Osteoblast (primary cell): Measurements from ENCODE around the gene ZNF491. TPM values are rescaled to one million over a fixed set of nuclear protein-coding genes. Genes with fewer than 3 reads are reported as not detected.

Experiments used
- DNase-seq: peaks from one replicate; pipeline ENCODE4 v3.0.0; 2011; ENCODE audit warnings: low spot score, mixed read lengths; ENCODE audit not compliant: insufficient read length; ENCODE audit errors: missing footprints
- H2AFZ ChIP-seq: 2 replicates; pipeline ENCODE4 v1.6.0; 2011; ENCODE audit warnings: mild to moderate bottlenecking, low read length
- H3K27ac ChIP-seq: 2 replicates; pipeline ENCODE4 v1.5.1; 2011; ENCODE audit warnings: mild to moderate bottlenecking, low read depth, low read length, moderate library complexity
- H3K27me3 ChIP-seq: 2 replicates; pipeline ENCODE4 v1.6.0; 2012; ENCODE audit warnings: mild to moderate bottlenecking, control low read depth, inconsistent platforms, low read length, moderate library complexity; ENCODE audit not compliant: insufficient read depth
- H3K36me3 ChIP-seq: 2 replicates; pipeline ENCODE4 v1.5.1; 2011; ENCODE audit warnings: mild to moderate bottlenecking, low read length, control low read depth, moderate library complexity; ENCODE audit not compliant: insufficient read depth
- H3K4me1 ChIP-seq: 2 replicates; pipeline ENCODE4 v1.5.1; 2011; ENCODE audit warnings: mild to moderate bottlenecking, low read length, control low read depth, moderate library complexity; ENCODE audit not compliant: insufficient read depth
- H3K4me2 ChIP-seq: 2 replicates; pipeline ENCODE4 v1.6.0; 2011; ENCODE audit warnings: mild to moderate bottlenecking, low read length; ENCODE audit not compliant: insufficient read depth
- H3K4me3 ChIP-seq: fragments of 200-600 bp; sonication (generic); 3 replicates; pipeline ENCODE4 v1.5.1; 2012; ENCODE audit warnings: mild to moderate bottlenecking, low read length, inconsistent platforms; ENCODE audit not compliant: insufficient read depth
- H3K79me2 ChIP-seq: 2 replicates; pipeline ENCODE4 v1.6.0; 2012; ENCODE audit warnings: mild to moderate bottlenecking, low read length, control low read depth, inconsistent platforms; ENCODE audit not compliant: insufficient read depth
- H3K9me3 ChIP-seq: 2 replicates; pipeline ENCODE4 v1.5.1; 2011; ENCODE audit warnings: low read depth, low read length, control low read depth
- H4K20me1 ChIP-seq: 2 replicates; pipeline ENCODE4 v1.6.0; 2012; ENCODE audit warnings: mild to moderate bottlenecking, low read length, control low read depth; ENCODE audit not compliant: insufficient read depth
- CTCF ChIP-seq: IDR thresholded peaks from 2 replicates; pipeline ENCODE4 v1.5.1; 2011; ENCODE audit warnings: mild to moderate bottlenecking, low read depth, low read length, moderate library complexity; ENCODE audit errors: extremely low read depth
- total RNA-seq: library from RNA; depleted of rRNA; stranded (reverse); fragments of >200 nt; gene quantifications from 2 replicates; pipeline ENCODE4 v1.2.3, GENCODE V29; 2012

The ZNF491 gene
- total RNA-seq, 1 donor = 4.3 TPM

- Histone ChIP-seq H3K9me3 (no peaks in the 10 kb centered on the region), H4K20me1 (no peaks in the 10 kb centered on the region), H3K4me3 (no peak overlapping the region), H3K36me3 (no peaks in the 10 kb centered on the region), H2AFZ (no peak overlapping the region), H3K4me1 (no peaks in the 10 kb centered on the region), H3K27me3 (no peaks in the 10 kb centered on the region), H3K27ac (no peak overlapping the region), H3K79me2 (no peaks in the 10 kb centered on the region), H3K4me2 (no peak overlapping the region)
- DNase-seq = no peak
- TF ChIP-seq CTCF = no peak
These were observed 55.0 kb downstream of the ZNF491 start for GRCh38 chr19:11853358-11853757.

- H3K79me2 ChIP-seq = no peaks in the 10 kb centered on the region
- H3K9me3 ChIP-seq = peaks cover 2% of the 10 kb centered on the region
- no peak for DNase-seq
- H3K36me3 ChIP-seq = no peaks in the 10 kb centered on the region
- H4K20me1 ChIP-seq = no peaks in the 10 kb centered on the region
- no peak overlapping the region for H3K27ac ChIP-seq
- no peak overlapping the region for H3K4me3 ChIP-seq
- H3K4me2 ChIP-seq = no peak overlapping the region
- no peaks in the 10 kb centered on the region for H3K4me1 ChIP-seq
- TF ChIP-seq CTCF = no peak
- no peaks in the 10 kb centered on the region for H3K27me3 ChIP-seq
- H2AFZ ChIP-seq = no peak overlapping the region
These were observed 58.4 kb downstream of the ZNF491 start for GRCh38 chr19:11856596-11857250.

Other genes with a start within 250 kb of the ZNF491 start
- 31.2 and 42.0 TPM in 2 replicates for gene ELOF1, start 239.3 kb upstream of the ZNF491 start, total RNA-seq
- gene ACP5, start 220.9 kb upstream of the ZNF491 start, total RNA-seq = 0.59 and 2.5 TPM in 2 replicates
- gene ZNF627, start 201.0 kb upstream of the ZNF491 start, total RNA-seq = 18.9 and 20.3 TPM in 2 replicates
- 6.2 and 9.4 TPM in 2 replicates for gene ZNF823, start 59.6 kb upstream of the ZNF491 start, total RNA-seq
- gene ZNF441, start 31.5 kb upstream of the ZNF491 start, total RNA-seq = 11.6 and 13.3 TPM in 2 replicates
- 10.6 and 11.2 TPM in 2 replicates for gene ZNF440, start 15.8 kb downstream of the ZNF491 start, total RNA-seq
- 8.5 and 8.7 TPM in 2 replicates for gene ZNF439, start 50.2 kb downstream of the ZNF491 start, total RNA-seq
- gene ZNF69, start 89.3 kb downstream of the ZNF491 start, total RNA-seq = 14.1 and 14.8 TPM in 2 replicates
- gene ZNF700, start 126.6 kb downstream of the ZNF491 start, total RNA-seq = 9.4 and 10.6 TPM in 2 replicates
- 2.5 and 2.9 TPM in 2 replicates for gene ZNF763, start 166.5 kb downstream of the ZNF491 start, total RNA-seq
- gene ZNF433, start 237.2 kb downstream of the ZNF491 start, total RNA-seq = 4.1 and 5.1 TPM in 2 replicates